NT2/D1 (cell line): Measurements from ENCODE around the gene NSD2.
A peak's percentile ranks its signal among the peaks of the same experiment; 100 is the strongest.

ENCODE experiments used
- DNase-seq: peaks from one replicate; pipeline ENCODE4 v3.0.0-alpha.2; 2011; ENCODE audit warnings: low read depth, low spot score
- H3K27me3 ChIP-seq: 2 replicates; pipeline ENCODE4 v1.6.0; 2011; ENCODE audit warnings: mild to moderate bottlenecking; ENCODE audit not compliant: insufficient read length, insufficient read depth
- H3K36me3 ChIP-seq: 2 replicates; pipeline ENCODE4 v1.6.1; 2011; ENCODE audit warnings: mild to moderate bottlenecking, low read length, mixed read lengths; ENCODE audit not compliant: insufficient read depth, insufficient read length
- H3K4me1 ChIP-seq: 2 replicates; pipeline ENCODE4 v1.5.1; 2011; ENCODE audit not compliant: insufficient read depth, insufficient read length
- H3K4me3 ChIP-seq: 2 replicates; pipeline ENCODE4 v1.5.1; 2011; ENCODE audit warnings: low read depth; ENCODE audit not compliant: insufficient read length
- H3K9ac ChIP-seq: 2 replicates; pipeline ENCODE4 v1.6.0; 2011; ENCODE audit warnings: low read depth; ENCODE audit not compliant: insufficient read length
- H3K9me3 ChIP-seq: 2 replicates; pipeline ENCODE4 v1.5.1; 2011; ENCODE audit warnings: mild to moderate bottlenecking, low read length; ENCODE audit not compliant: insufficient read depth
- SUZ12 ChIP-seq: IDR thresholded peaks from 2 replicates; pipeline ENCODE4 v1.6.1; 2011; ENCODE audit not compliant: insufficient read length, insufficient read depth; ENCODE audit errors: extremely low read depth
- YY1 ChIP-seq: IDR thresholded peaks from 2 replicates; pipeline ENCODE4 v1.6.1; 2011; ENCODE audit not compliant: insufficient read length, insufficient read depth
- ZNF274 ChIP-seq: IDR thresholded peaks from 2 replicates; pipeline ENCODE4 v1.6.1; 2011; ENCODE audit warnings: mild to moderate bottlenecking, low read depth, low read length

The NSD2 gene

DNA sequence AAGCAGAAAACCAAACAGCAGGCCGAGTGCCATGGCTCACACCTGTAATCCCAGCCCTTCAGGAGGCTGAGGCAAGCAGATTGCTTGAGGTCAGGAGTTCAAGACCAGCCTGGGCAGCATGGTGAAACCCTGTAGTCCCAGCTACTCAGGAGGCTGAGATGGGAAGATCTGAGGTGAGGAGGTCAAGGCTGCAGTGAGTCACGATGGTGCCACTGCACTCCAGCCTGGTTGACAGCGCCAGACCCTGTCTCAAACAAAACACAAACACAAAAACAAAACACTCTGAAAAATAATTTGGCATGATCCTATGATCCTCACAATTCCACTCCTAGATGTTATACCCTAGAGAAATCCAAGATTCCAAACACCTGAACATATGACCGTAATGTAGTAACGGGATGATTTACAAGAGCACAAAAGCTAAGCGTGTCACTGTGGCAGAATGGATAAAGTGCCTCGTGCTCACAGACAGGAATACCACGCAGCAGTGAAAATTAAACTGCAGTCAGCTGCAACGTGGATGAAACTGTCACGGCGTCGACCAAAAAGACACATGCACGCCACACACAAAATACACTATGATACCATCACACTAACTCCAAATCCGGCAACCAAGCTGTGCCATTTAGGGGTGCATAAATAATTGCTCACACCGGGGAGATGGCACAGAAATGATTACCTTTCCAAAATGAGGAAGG, 135.9 kb downstream of the NSD2 start:
- H3K9me3 ChIP-seq = no peaks in the 10 kb centered on the region
- H3K4me1 ChIP-seq = no peaks in the 10 kb centered on the region
- TF ChIP-seq ZNF274 (no peak), YY1 (no peak)
- H3K9ac ChIP-seq = no peak overlapping the region
- peak overlapping the region; percentile 100 for H3K4me3 ChIP-seq
- H3K36me3 ChIP-seq = peaks cover 42% of the 10 kb centered on the region
- H3K27me3 ChIP-seq = no peaks in the 10 kb centered on the region
- no peak for DNase-seq

DNA sequence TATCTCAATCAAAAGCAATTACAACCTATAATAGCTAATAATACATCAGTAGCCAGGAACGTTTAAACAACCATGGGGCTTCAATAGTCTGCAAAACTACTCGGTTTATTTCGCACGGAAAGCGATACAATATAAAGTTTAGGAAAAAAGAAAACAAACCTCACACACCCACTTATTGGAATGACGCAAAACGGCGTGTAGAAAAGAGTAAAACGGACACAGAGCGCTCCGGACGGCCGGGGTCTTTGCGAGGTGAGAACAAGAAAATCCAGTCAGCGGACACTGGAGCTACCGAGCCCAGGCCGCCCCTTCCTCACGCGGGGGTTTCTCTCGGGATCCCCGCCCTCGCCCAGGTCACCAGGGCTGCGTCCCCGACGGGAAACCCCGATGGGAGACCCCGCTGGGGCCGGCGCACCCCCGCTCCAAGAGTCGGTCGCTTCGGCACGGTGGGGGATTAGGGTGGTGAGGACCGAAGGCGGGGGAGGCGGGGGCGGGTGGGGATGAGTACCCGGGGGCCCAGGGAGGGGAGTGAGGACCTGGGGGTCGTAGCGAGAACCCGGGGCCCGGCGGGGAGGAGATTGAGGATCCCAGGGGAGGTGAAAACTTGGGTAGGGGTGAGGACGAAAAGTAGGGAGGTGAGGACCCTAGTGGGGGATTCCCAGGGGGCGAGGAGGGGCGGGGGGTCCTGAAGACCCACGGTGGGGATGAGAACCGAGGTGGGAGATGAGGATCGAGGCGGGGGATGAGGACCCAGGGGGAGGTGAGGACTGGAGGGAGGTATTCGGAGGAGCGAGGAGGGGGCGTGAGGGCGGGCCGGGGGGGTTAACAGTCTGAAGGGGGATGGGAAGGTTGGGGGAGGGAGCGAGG, 136.8 kb downstream of the NSD2 start:
- no peak for DNase-seq
- no peaks in the 10 kb centered on the region for H3K4me1 ChIP-seq
- no peak for TF ChIP-seq YY1
- no peak for TF ChIP-seq ZNF274
- no peak for TF ChIP-seq SUZ12
- peak overlapping the region; percentile 100 for H3K4me3 ChIP-seq
- peak overlapping the region; percentile 100 for H3K9ac ChIP-seq
- H3K9me3 ChIP-seq = no peaks in the 10 kb centered on the region
- no peaks in the 10 kb centered on the region for H3K27me3 ChIP-seq
- H3K36me3 ChIP-seq = peaks cover 40% of the 10 kb centered on the region

DNA sequence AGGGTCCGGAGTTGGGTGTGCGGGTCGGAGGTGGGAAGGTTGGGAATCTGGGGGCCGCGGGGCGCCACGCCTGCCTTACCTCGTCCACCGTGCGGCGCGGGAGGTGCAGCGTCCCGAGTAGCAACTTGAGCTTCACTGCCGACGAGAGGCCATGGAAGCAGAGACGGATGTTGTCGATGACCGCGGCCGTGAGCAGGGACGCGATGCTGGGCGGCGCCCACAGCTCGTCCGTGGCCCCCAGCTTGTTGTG, 137.4 kb downstream of the NSD2 start:
- Histone ChIP-seq H3K4me3 (peak overlapping the region; percentile 100), H3K4me1 (no peaks in the 10 kb centered on the region), H3K9me3 (no peaks in the 10 kb centered on the region), H3K9ac (peak overlapping the region; percentile 100), H3K36me3 (peaks cover 34% of the 10 kb centered on the region), H3K27me3 (no peaks in the 10 kb centered on the region)
- DNase-seq = no peak
- no peak for TF ChIP-seq SUZ12
- no peak for TF ChIP-seq YY1
- no peak for TF ChIP-seq ZNF274

DNA sequence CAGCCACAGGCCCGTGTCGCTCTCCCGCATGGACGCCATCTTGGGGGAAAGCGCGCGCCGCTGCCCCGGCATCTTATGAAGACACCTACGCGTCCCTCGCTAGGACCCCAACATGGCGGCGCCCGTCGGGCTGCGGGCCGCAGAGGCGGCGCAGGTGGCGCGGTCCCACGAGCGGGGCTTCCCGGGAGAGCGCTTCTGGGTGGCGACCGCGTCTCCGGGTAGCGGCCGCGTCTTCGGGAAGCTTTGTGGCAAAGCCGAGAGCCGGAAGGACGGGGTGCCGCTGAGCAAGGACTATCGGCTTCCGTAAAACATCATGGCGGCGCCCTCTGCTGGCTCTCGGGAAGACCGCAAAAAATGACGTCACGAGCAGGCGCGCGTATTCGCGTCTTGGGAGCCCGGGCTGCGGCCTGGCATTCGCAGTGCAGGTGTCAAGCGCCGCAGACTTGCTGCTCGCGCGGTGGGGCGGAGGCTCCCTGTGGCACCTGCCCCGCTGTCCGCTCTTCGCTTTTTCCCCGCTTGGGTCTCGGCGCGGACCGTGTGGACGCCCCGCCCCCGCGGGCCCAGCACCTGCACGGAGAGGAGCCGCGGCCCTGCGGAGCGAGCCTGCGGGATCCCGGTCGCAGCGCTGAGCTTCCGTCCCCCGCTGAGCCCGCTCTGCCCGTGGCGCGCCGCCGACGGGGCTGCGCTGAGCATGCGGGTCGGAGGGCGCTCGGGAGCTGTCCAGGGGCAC, 137.9 kb downstream of the NSD2 start, which contains the start of gene NELFA:
TSS of gene NELFA (minus strand) at position 54 of the 730 bp plus-strand sequence. CDS start at position 39, 15 bp downstream.
- peak; percentile 95 for DNase-seq
- Histone ChIP-seq H3K4me1 (no peaks in the 10 kb centered on the region), H3K9me3 (no peaks in the 10 kb centered on the region), H3K36me3 (peaks cover 30% of the 10 kb centered on the region), H3K9ac (peak within 1 kb of the TSS; percentile 100), H3K27me3 (no peaks in the 10 kb centered on the region), H3K4me3 (peak within 1 kb of the TSS; percentile 100)
- TF ChIP-seq SUZ12 = no peak
- TF ChIP-seq ZNF274 = no peak
- TF ChIP-seq YY1 = peak; percentile 97

DNA sequence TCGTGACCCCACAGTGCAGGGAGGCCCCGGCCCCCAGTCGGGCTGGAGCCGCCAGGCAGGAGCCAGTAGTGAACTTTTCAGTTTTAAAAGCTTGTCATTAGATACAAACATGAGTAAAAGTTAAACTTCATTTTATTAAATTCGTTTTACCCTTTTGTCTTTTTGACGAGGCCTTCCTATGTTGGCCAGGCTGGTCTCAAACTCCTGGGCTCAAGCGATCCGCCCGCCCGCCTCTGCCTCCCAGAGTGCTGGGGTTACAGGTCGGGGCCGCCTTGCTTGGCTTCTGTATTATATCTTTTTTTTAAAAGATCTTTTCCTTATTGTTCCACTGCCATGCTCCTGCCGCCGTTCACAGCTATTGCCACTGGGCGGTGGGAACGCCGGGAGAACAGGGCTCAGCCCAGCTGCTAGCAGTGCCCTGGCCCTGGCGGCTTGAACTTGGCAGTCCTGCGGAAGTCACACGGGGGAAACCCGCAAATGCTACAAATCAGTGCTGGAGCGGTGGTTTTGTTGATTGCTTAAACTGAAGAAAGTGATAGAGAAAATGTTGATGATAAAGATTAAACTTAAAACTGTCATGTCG, 138.5 kb downstream of the NSD2 start:
- DNase-seq = peak; percentile 49
- Histone ChIP-seq H3K4me1 (no peaks in the 10 kb centered on the region), H3K27me3 (no peaks in the 10 kb centered on the region), H3K9ac (peak overlapping the region; percentile 100), H3K4me3 (peak overlapping the region; percentile 100), H3K36me3 (peaks cover 24% of the 10 kb centered on the region), H3K9me3 (no peaks in the 10 kb centered on the region)
- no peak for TF ChIP-seq SUZ12
- no peak for TF ChIP-seq YY1
- no peak for TF ChIP-seq ZNF274

DNA sequence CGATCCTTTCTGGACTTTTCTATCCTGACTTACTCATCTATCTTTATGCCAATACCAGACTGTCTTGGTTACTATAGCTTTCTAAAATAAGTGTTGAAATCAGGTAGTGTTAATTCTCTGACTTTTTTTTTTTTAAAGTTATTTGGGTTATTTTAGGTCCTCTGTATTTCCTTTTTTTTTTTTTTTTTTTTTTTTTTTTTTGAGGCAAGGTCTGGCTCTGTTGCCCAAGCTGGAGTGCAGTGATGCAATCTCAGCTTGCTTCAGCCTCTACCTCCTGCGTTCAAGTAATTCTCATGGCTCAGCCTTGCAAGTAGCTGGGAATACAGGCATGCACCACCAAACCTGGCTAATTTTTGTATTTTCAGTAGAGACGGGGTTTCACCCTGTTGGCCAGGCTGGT, 140.4 kb downstream of the NSD2 start:
- Histone ChIP-seq H3K4me3 (no peak overlapping the region), H3K9me3 (no peaks in the 10 kb centered on the region), H3K9ac (no peak overlapping the region), H3K36me3 (peaks cover 8% of the 10 kb centered on the region), H3K4me1 (no peaks in the 10 kb centered on the region), H3K27me3 (no peaks in the 10 kb centered on the region)
- DNase-seq = no peak
- TF ChIP-seq SUZ12 (no peak), YY1 (no peak), ZNF274 (no peak)
